Effector CD8-positive, alpha-beta T cell (primary cell): ENCODE measurements around the gene MB21D2.

Experiments used
- DNase-seq: peaks from one replicate; lab custom pipeline; 2025; lab: John Stamatoyannopoulos, UW

MB21D2 gene

DNA sequence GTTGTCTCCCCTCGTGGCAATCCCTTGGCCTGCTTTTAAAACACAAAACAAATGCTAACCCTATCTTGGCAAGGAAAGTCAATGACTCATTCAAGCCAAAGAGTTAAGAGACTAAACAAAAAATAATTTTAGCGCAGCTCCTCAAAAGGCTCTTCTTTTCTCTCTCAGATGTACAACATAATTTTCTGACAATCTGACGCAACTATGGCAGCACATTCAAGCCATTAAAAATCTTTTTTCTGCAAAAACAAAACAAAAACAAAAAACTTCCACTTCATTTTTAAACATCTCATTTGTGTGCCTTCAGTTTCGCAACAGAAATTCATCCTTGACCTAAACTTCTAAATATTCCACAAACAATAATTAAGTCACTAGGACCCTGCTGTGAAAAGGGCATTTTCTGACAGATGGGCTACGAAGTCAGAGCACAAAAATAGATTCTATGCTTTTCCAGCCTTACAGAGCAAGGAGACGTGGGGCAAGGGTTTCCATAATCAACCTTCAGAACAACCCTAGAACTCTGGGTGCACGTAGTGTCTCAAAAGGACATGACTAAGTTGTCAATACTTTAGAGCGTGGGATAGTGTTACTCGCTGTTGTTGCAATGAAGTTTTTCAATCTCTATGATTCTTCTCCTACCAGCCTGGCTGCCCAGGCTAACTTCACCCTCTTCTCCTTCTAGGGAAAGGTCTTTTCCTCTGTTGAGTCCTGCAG, 84.3 kb downstream of the MB21D2 start:
- DNase-seq: no peak

GRCh38 chr3:192831801-192832347, 85.8 kb downstream of the MB21D2 start:
- no peak for DNase-seq

DNA sequence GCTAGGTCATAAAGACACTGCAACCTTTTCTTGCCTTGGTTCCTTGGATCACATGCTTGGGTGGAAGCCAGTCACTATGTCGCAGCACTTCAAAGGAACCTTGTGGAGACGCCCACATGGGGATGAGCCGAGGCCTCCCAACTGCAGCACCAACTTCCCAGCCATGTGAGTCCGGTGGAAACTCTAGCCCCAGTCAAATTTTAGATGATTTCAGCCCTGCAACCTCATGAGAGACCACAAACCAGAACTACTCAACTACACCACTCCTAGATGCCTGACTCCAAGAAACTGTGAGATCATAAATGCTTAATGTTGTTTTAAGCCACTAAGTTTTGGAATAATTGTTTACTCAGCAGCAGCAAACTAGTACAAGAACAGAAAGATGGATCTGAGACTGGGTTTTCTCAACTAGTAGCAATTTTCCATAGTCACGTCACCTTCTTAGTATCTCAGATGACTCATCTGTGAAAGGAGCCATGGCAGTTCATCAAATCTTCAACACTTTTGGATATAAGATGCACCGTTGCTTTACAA, 86.5 kb downstream of the MB21D2 start:
- no peak for DNase-seq

- DNase-seq: no peak
These were observed 87.2 kb downstream of the MB21D2 start for GRCh38 chr3:192830291-192831110.

DNA sequence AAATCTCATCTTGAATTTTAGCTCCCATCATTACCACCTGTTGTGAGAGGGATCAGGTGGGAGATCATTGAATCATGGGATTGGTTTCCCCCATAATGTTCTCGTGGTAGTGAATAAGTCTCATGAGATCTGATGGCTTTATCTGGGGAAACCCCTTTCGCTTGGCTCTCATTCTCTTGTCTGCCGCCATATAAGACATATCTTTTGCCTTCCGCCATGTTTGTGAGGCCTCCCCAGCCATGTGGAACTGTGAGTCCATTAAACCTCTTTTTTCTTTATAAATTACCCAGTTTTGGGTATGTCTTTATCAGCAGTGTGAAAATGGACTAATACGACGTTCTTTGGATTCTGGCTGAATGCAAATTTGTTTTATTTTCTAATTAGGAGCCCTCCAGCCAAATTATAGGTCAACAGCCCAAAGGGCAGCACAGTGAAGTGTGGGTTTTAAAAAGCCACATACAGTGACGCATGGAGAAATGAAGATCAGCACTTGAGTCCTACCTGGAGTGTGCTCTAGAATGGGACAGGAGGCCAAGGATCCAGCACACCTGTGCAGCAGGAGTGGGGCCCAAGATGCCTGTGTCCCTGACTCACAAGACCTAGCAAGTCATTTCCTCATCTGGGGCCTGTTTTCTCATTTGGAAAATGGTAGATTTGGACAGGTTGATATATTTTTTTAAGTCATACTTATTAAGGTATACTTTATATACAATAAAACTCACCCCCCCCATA, 89.6 kb downstream of the MB21D2 start:
- no peak for DNase-seq

- DNase-seq: no peak
These were observed 90.4 kb downstream of the MB21D2 start for GRCh38 chr3:192827208-192827607.

GRCh38 chr3:192826214-192827006, 91.2 kb downstream of the MB21D2 start:
- no peak for DNase-seq

DNA sequence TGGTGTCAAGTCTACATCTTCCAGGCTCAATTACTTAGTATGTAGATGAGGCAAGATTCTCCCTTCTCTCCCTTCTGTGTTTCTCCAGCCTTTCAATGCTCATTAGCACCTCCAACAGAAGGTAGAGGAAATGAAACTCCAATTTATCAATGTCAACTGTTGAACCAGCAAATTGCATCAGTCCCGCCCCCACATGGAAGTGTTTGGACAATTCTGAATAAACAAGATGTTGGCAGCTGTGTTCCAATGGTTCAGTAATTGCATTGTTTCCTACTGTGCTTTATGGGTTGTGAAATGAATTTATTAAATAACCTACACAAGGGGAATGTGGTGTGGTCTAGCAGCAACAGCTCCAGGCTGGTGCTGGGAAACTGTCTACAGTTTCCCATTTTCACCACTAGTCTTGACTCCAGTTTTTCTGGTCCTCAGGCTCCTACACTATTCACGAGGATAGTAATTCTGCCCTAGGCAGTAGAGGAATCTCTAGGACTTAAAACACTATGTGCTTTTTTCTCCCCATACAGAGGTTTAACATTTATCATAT, 91.9 kb downstream of the MB21D2 start:
- DNase-seq: no peak

DNA sequence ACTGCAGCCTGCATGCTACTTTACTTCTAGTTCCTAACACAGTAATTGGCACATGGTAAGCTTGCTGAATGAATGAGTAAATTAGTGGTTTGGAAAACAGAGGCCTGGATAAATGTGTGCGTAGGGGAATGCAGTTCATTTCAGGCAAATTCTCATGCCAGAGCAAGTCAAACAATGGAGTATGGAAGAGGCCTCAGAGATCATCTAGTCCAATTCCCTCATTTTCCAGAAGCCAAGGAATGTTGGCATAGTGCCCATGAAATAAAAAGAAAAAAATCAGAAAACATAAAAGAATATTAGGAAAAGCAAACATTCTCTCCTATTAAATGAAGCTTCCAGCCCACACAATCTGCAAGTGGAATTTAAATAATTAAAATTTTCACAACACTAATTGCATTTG, 92.4 kb downstream of the MB21D2 start:
- no peak for DNase-seq

- DNase-seq: no peak
These were observed 93.3 kb downstream of the MB21D2 start for GRCh38 chr3:192824313-192824712.

- no peak for DNase-seq
These were observed 96.5 kb downstream of the MB21D2 start for GRCh38 chr3:192821161-192821560.

DNA sequence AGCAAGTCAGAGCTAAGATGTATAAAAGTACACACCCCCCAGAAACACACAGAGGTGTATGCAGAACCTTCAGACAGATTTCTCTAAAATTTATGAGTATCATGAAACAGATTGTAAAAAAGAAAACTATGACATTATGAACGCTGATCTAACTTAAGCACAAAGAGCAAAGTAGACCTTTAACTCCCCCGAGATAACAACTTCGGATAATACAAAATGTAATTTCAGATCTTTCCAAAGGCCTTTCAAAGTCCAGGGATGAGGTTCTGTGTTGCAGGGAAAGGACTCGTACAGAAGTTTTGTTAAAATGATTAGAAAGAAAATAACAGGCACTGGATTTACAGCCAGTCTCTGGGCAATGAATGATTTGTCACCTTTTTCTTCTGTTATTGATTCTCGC, 97.5 kb downstream of the MB21D2 start:
- no peak for DNase-seq

GRCh38 chr3:192819001-192819569, 98.6 kb downstream of the MB21D2 start:
- no peak for DNase-seq

DNA sequence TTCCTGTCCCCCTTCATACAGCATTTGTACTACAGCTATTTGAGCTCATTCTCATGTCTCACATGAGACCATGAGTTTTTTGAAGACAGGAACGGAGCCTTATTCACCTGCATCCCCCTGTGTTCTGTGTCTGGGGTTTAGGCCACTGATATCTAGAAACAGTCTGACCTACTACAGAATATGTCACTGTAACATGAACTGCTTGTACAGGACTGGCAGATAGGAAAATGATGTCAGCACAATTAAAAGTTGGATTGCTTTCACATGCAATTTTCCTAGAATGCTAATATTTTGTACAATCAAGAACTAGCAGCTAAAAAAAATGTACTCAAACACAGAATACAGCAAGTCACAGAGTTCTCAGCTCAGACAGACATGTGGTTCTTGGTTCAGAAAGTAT, 99.5 kb downstream of the MB21D2 start:
- no peak for DNase-seq

GRCh38 chr3:192817506-192817905, 100.2 kb downstream of the MB21D2 start:
- no peak for DNase-seq

DNA sequence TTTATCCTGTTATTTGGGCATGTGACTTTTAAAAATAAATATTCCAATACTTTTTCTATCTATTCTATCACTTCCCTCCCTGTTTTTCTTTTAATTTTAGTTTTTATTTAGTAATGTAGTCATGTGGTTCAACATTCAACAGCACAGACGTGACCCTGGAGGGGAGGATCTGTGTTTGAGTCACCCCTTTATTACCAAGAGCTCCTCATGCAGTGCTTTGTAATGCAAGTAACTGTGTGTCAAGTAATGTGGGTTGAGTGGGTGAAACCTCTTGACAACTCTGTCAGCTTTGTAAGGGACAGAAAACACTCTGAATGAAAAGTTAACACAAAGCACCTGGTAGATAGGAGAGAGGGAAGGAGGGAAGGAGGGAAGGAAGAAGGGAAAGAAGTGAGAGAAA, 100.6 kb downstream of the MB21D2 start:
- DNase-seq: no peak

DNA sequence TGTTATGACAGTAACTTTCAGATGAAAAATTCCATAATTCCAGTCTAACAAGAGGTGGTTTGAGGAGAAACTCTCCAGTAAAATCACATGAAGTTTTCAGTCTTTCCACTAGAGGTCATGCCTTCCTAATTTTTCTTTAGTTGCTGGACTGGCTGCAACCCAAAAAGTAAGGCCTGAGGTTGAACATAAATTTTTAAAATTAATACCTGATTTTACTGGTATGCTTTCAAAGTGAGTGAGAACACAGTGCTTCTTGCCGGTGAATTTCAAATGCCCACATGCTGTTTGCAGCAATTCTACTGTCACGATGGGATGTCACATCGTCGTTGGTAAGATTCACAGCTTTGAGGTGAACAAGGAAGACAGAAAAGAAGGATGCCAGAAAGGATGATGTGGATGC, 101.3 kb downstream of the MB21D2 start:
- no peak for DNase-seq

DNA sequence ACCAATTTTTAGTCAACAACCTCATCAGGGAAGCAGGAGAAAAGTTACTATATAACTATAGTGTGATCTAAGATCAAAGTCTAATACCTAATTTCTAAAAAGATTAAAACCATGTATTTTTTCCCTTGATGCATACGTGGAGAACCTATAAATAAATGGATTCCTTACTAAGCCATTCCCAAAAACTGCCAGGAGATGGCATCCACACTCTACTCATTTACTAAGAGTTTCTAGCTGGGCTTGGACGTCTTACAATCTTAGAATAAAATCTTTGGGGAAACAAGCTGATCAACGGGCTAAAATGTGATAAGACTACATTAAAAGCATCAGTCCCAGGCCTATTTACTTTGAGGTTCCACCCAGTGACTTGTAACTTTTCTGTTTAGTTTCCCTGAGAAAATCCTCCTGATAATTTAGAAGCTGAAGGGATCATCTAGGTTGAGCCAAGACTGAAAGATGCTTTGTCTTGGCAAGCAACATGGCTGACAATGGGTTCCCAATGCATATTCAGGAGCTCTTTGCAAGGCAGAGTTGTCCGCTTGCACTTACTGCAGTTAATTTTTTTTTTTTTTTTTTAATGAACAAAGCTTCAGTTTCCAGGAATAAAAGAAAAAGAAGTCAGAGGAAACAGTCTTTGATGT, 104.8 kb downstream of the MB21D2 start:
- DNase-seq: no peak

DNA sequence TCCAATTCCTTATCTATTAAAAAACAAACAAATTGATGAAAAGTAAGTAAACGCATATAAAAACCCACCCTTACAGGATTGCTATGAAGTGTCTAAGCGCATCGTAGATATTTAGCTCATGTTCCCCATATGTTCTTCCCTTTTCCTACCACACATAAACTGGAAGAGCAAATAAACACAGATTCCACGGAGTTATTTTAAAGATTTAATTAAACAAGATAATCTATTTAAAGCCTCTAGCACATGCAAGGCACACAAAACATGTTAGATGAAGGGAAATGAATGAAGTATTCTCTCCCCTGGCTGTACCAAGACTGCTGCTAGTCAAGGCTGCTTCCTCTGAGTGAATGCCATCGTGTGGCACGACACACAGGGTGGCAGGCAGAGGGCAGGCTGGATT, 111.9 kb downstream of the MB21D2 start:
- no peak for DNase-seq

GRCh38 chr3:192804502-192804901, 113.2 kb downstream of the MB21D2 start:
- DNase-seq: no peak
